Tibial nerve (tissue), 3 donors: ENCODE data around the gene CMAS.

Experiments used
- POLR2A ChIP-seq, 2 donors: fragments of 450-650 bp; IDR thresholded peaks; one replicate each; pipeline ENCODE4 v1.6.1; 2017; ENCODE audit warnings: antibody characterized with exemption in 2 of 2, mild to moderate bottlenecking in 2 of 2, moderate library complexity in 2 of 2
- TF ChIP-seq, protein P1 (sequence below), 5 experiments: fragments of 200-600 bp in 3 of 5; fragments of 450-650 bp in 2 of 5; sonication (generic) in 3 of 5; IDR thresholded peaks; one replicate each; pipeline ENCODE4 v1.5.1; 2016 to 2019; ENCODE audit warnings: antibody characterized with exemption in 5 of 5, mild to moderate bottlenecking in 3 of 5, moderate library complexity in 2 of 5

DNA sequence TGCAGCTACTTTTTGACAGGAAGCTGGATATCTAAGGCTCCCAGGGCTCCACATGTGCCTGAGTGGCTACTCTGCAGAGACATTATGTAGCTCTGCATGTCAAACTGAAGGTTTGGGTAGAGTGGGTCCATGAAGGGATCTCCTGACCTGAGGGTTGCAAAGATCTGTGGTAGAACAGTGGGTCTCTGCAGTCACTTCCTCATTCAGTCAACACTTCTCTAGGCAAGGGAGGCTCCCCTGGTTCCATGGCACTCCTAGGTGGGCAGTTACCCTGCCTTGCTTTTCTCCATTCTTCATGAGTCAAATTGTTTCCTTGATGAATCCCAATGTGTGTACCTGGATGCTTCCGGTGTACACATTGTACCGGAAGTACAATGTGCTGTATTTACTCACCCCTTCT is 57.4 kb downstream of the CMAS start:
- TF ChIP-seq, protein P1, sequence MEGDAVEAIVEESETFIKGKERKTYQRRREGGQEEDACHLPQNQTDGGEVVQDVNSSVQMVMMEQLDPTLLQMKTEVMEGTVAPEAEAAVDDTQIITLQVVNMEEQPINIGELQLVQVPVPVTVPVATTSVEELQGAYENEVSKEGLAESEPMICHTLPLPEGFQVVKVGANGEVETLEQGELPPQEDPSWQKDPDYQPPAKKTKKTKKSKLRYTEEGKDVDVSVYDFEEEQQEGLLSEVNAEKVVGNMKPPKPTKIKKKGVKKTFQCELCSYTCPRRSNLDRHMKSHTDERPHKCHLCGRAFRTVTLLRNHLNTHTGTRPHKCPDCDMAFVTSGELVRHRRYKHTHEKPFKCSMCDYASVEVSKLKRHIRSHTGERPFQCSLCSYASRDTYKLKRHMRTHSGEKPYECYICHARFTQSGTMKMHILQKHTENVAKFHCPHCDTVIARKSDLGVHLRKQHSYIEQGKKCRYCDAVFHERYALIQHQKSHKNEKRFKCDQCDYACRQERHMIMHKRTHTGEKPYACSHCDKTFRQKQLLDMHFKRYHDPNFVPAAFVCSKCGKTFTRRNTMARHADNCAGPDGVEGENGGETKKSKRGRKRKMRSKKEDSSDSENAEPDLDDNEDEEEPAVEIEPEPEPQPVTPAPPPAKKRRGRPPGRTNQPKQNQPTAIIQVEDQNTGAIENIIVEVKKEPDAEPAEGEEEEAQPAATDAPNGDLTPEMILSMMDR (IDR thresholded peaks at IDR 0.05), result no peak
- no peak for TF ChIP-seq POLR2A (IDR thresholded peaks at IDR 0.05)
